SK-N-SH (cell line): Measurements from ENCODE around the gene PRDM5.

Experiments used
- CTCF ChIP-seq: fragments of 200-600 bp; sonication (generic); IDR thresholded peaks from 2 replicates; pipeline ENCODE4 v1.6.1; 2017; ENCODE audit warnings: antibody characterized with exemption, mild to moderate bottlenecking, moderate library complexity
- EP300 ChIP-seq, 2 experiments: IDR thresholded peaks; 2 replicates each; pipeline versions ENCODE4 v1.4.0 to v1.6.1; 2012; ENCODE audit warnings: borderline replicate concordance in 1 of 2, low read depth in 1 of 2, low read length in 1 of 2
- MXI1 ChIP-seq: IDR thresholded peaks from 2 replicates; pipeline ENCODE4 v1.6.1; 2012; ENCODE audit warnings: mild to moderate bottlenecking, low read depth, low read length, improper control_type of control experiment
- NRF1 ChIP-seq: IDR thresholded peaks from 2 replicates; pipeline ENCODE4 v1.6.1; 2012; ENCODE audit warnings: low read depth, mild to moderate bottlenecking, low read length
- RAD21 ChIP-seq: IDR thresholded peaks from 2 replicates; pipeline ENCODE4 v1.6.1; 2012; ENCODE audit warnings: mild to moderate bottlenecking, low read length
- TAF1 ChIP-seq: IDR thresholded peaks from 2 replicates; pipeline ENCODE4 v1.6.1; 2012; ENCODE audit warnings: low read depth, mild to moderate bottlenecking, low read length, moderate library complexity, borderline replicate concordance
- USF1 ChIP-seq: IDR thresholded peaks from 2 replicates; pipeline ENCODE4 v1.4.0; 2012; ENCODE audit warnings: low read depth, borderline replicate concordance
- YY1 ChIP-seq: IDR thresholded peaks from 2 replicates; pipeline ENCODE4 v1.4.0; 2012; ENCODE audit warnings: low read depth, mild to moderate bottlenecking

- TF ChIP-seq EP300 (IDR thresholded peaks at IDR 0.05; ENCODE audit: borderline replicate concordance in 1 of 2, low read depth in 1 of 2, low read length in 1 of 2) (no peak), CTCF (no peak), MXI1 (no peak), TAF1 (no peak), USF1 (no peak), RAD21 (no peak), YY1 (no peak), NRF1 (no peak)
These were observed 158.9 kb downstream of the PRDM5 start for GRCh38 chr4:120763650-120764049.
